Loucy (cell line): Measurements from ENCODE around the gene OR8A1.

Source experiments
- H2AFZ ChIP-seq: fragments of 200-600 bp; sonication (generic); 2 replicates; pipeline ENCODE4 v1.6.0; 2016; ENCODE audit warnings: antibody characterized with exemption, mild to moderate bottlenecking, low read length, moderate library complexity
- H3F3A ChIP-seq: fragments of 200-600 bp; 2 replicates; pipeline ENCODE4 v1.6.0; 2016; ENCODE audit warnings: antibody characterized with exemption, low read depth, mild to moderate bottlenecking
- H3K27me3 ChIP-seq: fragments of 200-600 bp; sonication (generic); 2 replicates; pipeline ENCODE4 v1.6.1; 2014; ENCODE audit warnings: low read length, mild to moderate bottlenecking; ENCODE audit not compliant: insufficient read depth, poor library complexity, severe bottlenecking
- H3K36me3 ChIP-seq: fragments of 200-600 bp; sonication (generic); 2 replicates; pipeline ENCODE4 v1.6.1; 2016; ENCODE audit warnings: low read length; ENCODE audit not compliant: insufficient read depth
- H3K4me1 ChIP-seq: fragments of 200-600 bp; sonication (generic); 2 replicates; pipeline ENCODE4 v1.5.1; 2014; ENCODE audit warnings: low read length, mild to moderate bottlenecking; ENCODE audit not compliant: insufficient read depth, poor library complexity, severe bottlenecking
- H3K4me2 ChIP-seq: fragments of 200-600 bp; sonication (generic); 2 replicates; pipeline ENCODE4 v1.6.0; 2014; ENCODE audit warnings: antibody characterized with exemption, low read length, low read depth, mild to moderate bottlenecking; ENCODE audit not compliant: poor library complexity, severe bottlenecking
- H3K4me3 ChIP-seq: fragments of 200-600 bp; sonication (generic); 2 replicates; pipeline ENCODE4 v1.5.1; 2014; ENCODE audit warnings: low read length, mild to moderate bottlenecking, mixed read lengths; ENCODE audit not compliant: poor library complexity, severe bottlenecking
- H3K79me2 ChIP-seq: fragments of 200-600 bp; sonication (generic); 2 replicates; pipeline ENCODE4 v1.6.1; 2014; ENCODE audit warnings: low read length; ENCODE audit not compliant: insufficient read depth
- H3K9ac ChIP-seq: fragments of 200-600 bp; sonication (generic); 2 replicates; pipeline ENCODE4 v1.6.0; 2014; ENCODE audit warnings: mild to moderate bottlenecking, low read depth, low read length, moderate library complexity; ENCODE audit not compliant: poor library complexity, severe bottlenecking
- H3K9me2 ChIP-seq: fragments of 200-600 bp; sonication (generic); replicated peaks from 2 replicates; pipeline ENCODE4 v1.6.1; 2016; ENCODE audit warnings: low read depth, low read length, mixed read lengths
- H3K9me3 ChIP-seq: fragments of 200-600 bp; sonication (generic); 2 replicates; pipeline ENCODE4 v1.6.1; 2014; ENCODE audit warnings: mild to moderate bottlenecking, antibody characterized with exemption, low read length, low read depth; ENCODE audit not compliant: insufficient read depth
- H4K20me1 ChIP-seq: fragments of 200-600 bp; sonication (generic); 2 replicates; pipeline ENCODE4 v1.6.0; 2014; ENCODE audit warnings: antibody characterized with exemption, low read length, mild to moderate bottlenecking; ENCODE audit not compliant: insufficient read depth, poor library complexity, severe bottlenecking
- CTCF ChIP-seq: fragments of 200-600 bp; sonication (generic); conservative IDR thresholded peaks from 2 replicates; pipeline ENCODE4 v1.5.1; 2014; ENCODE audit warnings: mild to moderate bottlenecking, antibody characterized with exemption, low read length
- EZH2phosphoT487 ChIP-seq: fragments of 200-600 bp; IDR thresholded peaks from 2 replicates; pipeline ENCODE4 v1.6.1; 2018; ENCODE audit warnings: antibody characterized with exemption, mild to moderate bottlenecking, moderate library complexity, borderline replicate concordance

Gene OR8A1

GRCh38 chr11:124543554-124543953 is 26.2 kb upstream of the OR8A1 start, which contains the start of gene OR8B12:
Gene OR8B12, minus strand, starts transcription at chr11:124543654. Its CDS starts 0 bp downstream, at chr11:124543654.
- no peak within 1 kb of the TSS for H3K9ac ChIP-seq
- no peaks in the 10 kb centered on the region for H3K79me2 ChIP-seq
- H3K9me3 ChIP-seq: no peaks in the 10 kb centered on the region
- no peaks in the 10 kb centered on the region for H3K4me1 ChIP-seq
- H3F3A ChIP-seq: no peaks in the 10 kb centered on the region
- no peaks in the 10 kb centered on the region for H3K36me3 ChIP-seq
- H3K27me3 ChIP-seq: no peaks in the 10 kb centered on the region
- no peak within 1 kb of the TSS for H3K4me3 ChIP-seq
- no peaks in the 10 kb centered on the region for H3K9me2 ChIP-seq
- TF ChIP-seq CTCF: no peak
- no peaks in the 10 kb centered on the region for H4K20me1 ChIP-seq
- H2AFZ ChIP-seq: no peak within 1 kb of the TSS
- H3K4me2 ChIP-seq: no peak within 1 kb of the TSS

GRCh38 chr11:124551189-124551588 is 18.6 kb upstream of the OR8A1 start:
- Histone ChIP-seq H3K36me3 (no peaks in the 10 kb centered on the region), H3K9me2 (no peaks in the 10 kb centered on the region), H3K9ac (no peak overlapping the region), H3K79me2 (no peaks in the 10 kb centered on the region), H3K4me2 (no peak overlapping the region), H3K27me3 (no peaks in the 10 kb centered on the region), H2AFZ (no peak overlapping the region), H4K20me1 (no peaks in the 10 kb centered on the region), H3K9me3 (no peaks in the 10 kb centered on the region), H3F3A (no peaks in the 10 kb centered on the region), H3K4me1 (no peaks in the 10 kb centered on the region), H3K4me3 (no peak overlapping the region)
- no peak for TF ChIP-seq EZH2phosphoT487
- TF ChIP-seq CTCF: no peak; the same call in 1 of the 2 replicates

GRCh38 chr11:124551987-124552386 is 17.8 kb upstream of the OR8A1 start:
- H3K79me2 ChIP-seq: no peaks in the 10 kb centered on the region
- no peak overlapping the region for H3K4me3 ChIP-seq
- no peaks in the 10 kb centered on the region for H3K4me1 ChIP-seq
- no peak overlapping the region for H3K9ac ChIP-seq
- no peaks in the 10 kb centered on the region for H3K27me3 ChIP-seq
- no peak overlapping the region for H2AFZ ChIP-seq
- TF ChIP-seq CTCF: no peak
- no peak for TF ChIP-seq EZH2phosphoT487
- H3F3A ChIP-seq: no peaks in the 10 kb centered on the region
- H3K4me2 ChIP-seq: no peak overlapping the region
- H3K9me2 ChIP-seq: no peaks in the 10 kb centered on the region
- no peaks in the 10 kb centered on the region for H3K9me3 ChIP-seq
- no peaks in the 10 kb centered on the region for H3K36me3 ChIP-seq
- no peaks in the 10 kb centered on the region for H4K20me1 ChIP-seq
